NCI-H1417 (cell line): ENCODE data around the gene GPC5.
A peak's percentile ranks its signal among the peaks of the same experiment; 100 is the strongest.

ENCODE experiments used
- DNase-seq, 3 experiments: peaks; one replicate each; lab custom pipeline; 2025; lab: John Stamatoyannopoulos, UW

Gene GPC5

GRCh38 chr13:91454666-91455065 lies 56.2 kb downstream of the GPC5 start:
- no peak for DNase-seq

DNA sequence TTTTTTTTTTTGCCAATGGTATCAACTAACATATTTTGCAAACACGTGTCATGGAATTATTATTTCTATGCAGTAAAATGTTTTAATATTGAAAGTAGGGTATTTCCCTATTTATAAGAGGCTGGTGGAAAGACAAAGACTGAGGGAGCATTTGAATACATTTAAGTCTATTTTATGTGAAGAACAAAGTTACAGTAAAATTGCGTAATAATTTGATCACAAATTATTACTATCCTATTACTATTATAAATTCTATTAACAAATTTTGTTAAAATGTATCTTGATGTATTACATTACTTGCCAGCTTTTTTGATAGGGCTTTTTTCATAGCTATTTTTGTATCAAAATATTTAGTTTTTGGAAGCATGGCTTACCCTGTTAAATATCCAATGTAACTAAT lies 58.4 kb downstream of the GPC5 start:
- DNase-seq: no peak

DNA sequence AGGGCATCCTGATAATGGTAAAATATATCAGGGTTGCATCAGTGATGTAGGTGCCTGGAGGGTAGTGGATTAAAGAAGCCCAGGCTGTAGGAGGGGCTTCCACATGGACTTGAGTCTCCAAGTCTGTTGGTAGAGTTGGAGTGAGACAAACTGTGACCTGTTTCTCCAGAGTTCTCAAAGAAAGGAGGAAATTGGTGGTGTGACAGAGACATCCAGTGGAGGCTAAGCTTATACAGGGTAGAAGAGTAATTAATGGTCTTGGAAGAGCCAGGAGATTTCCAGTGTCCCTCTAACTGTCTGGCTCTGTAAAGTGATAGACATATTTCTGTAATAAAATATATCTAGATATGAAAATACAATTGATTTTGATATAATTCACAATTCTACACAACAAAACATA lies 61.1 kb downstream of the GPC5 start:
- no peak for DNase-seq

DNA sequence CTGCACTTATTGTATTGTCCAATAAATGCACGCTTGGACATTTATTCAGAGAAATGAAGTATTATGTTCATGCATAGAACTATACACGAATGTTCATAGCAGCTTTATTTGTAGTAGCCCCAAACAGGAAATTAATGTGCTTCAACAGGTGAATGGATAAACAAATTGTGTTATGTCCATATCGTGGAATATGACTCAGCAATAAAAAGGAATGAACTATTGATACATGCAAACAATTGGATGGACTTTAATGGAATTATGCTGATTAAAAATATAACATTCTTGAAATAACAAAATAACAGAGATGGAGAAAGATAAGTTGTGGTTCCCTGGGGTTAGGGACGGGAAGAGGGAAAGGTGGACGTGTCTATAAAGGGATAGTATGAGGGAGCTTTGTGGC lies 65.9 kb downstream of the GPC5 start:
- DNase-seq: no peak

DNA sequence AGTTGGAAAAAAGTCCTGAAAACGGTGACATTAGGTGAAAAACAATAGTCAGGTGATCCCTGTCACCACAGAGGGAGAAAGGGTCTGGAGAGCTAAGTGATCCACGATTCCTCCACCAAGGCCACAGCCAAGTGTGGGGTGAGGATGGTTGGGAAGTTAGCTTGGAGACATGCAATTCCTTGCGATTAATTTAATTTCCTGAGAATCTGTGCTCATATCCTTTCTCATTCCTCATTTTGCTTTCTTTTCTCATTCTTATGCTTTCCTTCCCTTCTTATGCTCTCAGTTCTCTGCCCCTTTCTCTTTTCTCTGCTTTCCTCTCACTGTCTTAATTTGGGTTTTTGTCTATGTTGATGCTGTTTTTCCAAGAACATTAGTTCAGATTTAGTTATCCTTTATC lies 68.8 kb downstream of the GPC5 start:
- DNase-seq: no peak

DNA sequence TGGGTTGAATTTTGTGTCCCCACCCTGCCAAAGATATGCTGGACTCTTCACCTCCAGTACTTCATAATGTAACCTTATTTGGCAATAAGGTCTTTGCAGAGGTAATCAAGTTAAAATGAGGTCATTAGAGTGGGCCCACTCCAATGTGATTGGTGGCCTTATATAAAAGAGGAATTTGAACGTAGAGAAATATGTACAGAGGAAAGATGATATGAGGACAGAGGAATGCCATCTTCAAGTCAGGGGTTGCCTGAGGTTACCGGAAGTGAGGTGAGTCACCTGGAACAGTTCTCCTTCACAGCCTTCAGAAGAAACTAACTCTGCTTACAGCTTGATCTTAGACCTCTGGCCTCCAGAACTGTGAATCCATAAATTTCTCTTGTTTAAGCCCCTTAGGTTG lies 69.9 kb downstream of the GPC5 start:
- DNase-seq: no peak

DNA sequence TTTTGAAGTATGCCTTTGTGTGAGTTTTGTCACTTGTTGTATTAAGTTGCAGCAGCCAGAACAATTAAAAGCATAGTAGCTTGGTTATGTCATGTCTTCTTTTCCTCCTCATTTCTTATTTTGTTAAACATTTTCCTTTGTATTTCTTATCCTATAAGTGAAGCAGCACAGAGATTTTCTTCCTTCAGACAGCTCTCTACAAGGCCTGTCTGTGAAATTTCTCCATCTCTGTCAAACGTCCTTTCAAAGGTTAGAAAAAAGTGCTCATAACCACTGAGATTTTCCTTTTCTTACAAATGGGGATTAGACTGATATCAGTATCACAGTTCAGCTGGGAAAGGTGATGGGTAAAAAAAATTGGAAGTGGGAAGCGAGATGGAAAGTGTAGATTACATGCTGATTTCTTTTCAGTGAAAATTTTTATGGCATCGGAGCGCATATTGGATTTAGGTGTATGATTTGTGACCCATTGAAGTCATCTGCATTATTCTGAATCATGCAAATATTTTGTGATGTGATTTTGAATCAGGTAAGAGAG lies 71.7 kb downstream of the GPC5 start:
- no peak for DNase-seq

DNA sequence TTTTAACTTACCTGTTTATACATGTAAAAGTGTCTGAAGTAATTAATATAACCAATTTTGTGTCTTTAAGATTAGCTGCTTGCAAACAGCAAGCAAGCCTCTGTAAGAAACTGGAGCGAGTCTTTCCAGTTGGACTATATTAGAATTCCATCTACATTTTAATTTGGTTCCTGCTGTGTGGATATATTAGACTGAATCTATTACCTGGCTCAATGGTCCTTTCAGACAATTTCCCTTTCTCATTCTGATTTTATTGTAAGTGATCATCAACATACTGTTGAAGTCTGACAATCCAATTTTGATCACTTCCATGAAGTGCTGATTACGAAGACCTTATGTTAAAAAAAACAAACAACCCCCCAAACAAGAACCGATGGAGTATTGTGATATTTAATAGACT lies 72.3 kb downstream of the GPC5 start:
- DNase-seq: no peak

DNA sequence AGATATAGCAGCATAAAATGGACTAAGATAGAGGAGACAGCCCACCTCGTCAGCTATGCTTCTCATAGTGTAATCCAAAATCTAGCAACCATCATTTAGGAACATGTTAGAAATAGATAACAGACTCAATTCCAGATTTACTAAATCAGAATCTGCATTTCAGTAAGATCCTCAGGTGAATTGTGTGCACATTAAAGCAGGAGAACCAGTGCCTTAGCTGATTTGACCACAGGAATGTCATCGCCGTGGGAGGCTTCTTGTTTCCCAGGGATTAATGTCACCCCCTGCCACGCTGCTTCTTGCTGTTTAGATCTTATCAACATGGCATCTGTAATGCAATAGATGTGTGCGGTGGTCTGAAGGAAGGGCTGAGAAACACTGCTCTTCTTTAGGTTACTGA lies 84.0 kb downstream of the GPC5 start:
- DNase-seq: no peak

DNA sequence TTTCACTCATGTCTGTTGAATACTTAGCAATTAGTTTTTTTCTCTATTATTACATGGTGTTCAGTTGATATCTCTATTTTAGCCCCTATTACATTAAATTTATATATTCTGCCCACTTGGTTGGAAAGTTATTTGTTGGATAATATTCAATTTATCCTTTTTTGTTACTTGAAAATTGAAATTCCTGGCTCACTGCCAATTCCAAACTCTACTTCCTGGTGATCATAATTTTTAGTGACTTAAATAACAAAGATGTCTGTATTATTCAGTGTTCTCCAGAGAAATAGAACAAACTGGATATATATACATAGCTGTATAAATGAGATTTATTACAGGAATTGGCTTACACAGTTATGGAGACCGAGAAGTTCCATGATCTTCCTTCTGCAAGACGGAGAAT lies 93.6 kb downstream of the GPC5 start:
- DNase-seq: no peak

DNA sequence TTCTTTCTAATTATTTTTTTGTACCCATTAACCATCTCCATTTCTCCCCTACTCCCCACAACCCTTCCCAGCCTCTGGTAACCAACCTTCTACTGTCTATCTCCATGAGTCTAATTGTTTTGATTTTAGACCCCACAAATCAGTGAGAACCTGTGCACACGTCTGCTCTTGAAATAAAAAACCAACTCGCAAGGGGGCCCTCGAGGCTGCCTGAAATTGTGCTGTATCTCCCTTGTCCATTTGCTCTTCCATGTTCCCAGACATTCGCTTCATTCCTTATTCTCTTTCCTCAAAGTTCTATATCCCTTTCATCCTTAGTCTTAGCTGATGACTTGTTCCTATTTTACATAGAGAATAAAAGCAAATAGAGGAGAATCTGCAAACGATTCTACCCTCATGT lies 95.0 kb downstream of the GPC5 start:
- DNase-seq: no peak

DNA sequence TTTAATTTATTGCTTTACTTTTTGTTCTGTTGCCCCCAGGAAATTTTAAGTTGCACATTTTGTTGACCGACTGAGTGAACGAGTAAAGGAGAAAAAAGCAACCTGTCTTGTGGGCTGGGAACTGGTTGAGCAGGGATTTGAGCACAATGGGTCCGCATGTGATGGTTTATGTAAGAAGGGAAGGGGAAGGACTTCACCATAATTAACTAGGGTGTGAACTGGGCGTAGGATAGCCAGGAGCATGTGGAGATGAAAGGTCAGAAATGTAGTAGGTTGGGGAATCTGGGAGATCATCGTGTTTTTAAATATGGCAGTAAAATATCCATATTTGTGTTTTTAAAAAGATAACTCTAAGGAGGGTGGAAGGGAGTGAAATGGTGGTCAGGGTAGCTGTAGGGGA lies 99.9 kb downstream of the GPC5 start:
- no peak for DNase-seq

GRCh38 chr13:91504216-91504615 lies 105.8 kb downstream of the GPC5 start:
- DNase-seq: no peak

GRCh38 chr13:91506759-91507158 lies 108.3 kb downstream of the GPC5 start:
- DNase-seq: no peak

DNA sequence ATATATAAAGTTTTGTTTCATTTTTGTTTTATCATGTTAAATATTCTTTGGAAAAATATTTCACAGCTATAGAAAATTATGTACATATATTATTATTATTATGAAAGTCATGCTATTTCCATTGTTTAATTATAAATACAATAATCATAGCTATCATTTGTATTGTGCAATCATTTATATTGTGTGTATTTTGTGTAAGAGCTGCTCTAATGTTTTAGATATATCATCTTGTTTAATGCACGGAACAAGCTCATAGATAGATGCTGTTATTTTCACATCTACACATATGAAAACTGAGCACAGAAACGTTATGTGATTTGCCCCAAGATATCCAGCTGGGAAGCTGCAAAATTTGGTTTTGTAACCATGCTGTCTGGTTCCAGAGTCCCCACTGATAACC lies 111.6 kb downstream of the GPC5 start:
- DNase-seq: no peak

GRCh38 chr13:91513790-91514189 lies 115.4 kb downstream of the GPC5 start:
- no peak for DNase-seq

DNA sequence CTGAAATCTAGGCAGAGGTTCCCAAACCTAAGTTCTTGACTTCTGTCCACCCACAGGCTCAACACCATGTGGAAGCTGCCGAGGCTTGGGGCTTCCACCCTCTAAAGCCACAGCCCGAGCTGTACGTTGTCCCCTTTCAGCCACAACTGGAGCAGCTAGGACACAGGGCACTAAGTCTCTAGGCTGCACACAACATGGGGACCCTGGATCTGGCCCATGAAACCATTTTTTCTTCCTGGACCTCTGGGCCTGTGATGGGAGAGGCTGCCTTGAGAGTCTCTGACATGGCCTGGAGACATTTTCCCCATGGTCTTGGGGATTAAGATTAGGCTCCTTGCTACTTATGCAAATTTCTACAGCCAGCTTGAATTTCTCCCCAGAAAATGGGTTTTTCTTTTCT lies 118.4 kb downstream of the GPC5 start:
- no peak for DNase-seq

- peak; percentile 26 to 86 (median 63) for DNase-seq
Observed at GRCh38 chr13:91520952-91521351, 122.5 kb downstream of the GPC5 start.

DNA sequence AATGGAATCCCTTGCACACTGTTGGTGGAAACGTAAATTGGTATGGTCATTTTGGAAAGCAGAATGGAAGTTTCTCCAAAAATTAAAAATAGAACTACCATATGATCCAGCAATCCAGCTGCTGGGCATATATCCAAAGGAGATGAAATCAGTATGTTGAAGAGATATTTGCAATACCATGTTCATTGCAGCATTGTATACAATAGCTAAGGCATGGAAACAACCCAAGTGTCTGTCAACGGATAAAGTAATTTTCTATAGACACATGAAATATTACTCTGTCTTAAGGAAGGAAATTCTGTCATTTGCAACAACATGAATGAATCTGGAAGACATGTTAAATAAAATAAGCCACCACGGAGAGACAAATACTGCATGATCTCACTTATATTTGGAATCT lies 124.7 kb downstream of the GPC5 start:
- DNase-seq: no peak

DNA sequence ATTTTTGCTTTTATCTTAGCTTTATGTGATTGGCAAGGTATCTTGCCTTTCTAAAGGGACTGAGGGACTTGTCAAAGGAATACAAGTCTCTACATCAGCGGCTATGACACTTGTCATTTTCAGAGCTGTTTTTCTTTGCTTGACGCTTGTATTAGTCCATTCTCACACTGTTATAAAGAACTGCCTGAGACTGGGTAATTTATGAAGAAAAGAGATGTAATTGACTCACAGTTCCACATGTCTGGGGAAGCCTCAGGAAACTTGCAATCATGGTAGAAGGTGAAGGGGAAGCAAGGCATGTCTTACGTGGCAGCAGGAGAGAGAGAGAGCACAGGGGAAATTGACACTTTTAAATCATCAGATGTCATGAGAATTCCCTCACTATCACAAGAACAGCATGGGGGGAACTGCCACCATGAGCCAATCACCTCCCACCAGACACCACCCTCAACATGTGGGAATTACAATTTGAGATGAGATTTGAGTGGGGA lies 128.2 kb downstream of the GPC5 start:
- no peak for DNase-seq

DNA sequence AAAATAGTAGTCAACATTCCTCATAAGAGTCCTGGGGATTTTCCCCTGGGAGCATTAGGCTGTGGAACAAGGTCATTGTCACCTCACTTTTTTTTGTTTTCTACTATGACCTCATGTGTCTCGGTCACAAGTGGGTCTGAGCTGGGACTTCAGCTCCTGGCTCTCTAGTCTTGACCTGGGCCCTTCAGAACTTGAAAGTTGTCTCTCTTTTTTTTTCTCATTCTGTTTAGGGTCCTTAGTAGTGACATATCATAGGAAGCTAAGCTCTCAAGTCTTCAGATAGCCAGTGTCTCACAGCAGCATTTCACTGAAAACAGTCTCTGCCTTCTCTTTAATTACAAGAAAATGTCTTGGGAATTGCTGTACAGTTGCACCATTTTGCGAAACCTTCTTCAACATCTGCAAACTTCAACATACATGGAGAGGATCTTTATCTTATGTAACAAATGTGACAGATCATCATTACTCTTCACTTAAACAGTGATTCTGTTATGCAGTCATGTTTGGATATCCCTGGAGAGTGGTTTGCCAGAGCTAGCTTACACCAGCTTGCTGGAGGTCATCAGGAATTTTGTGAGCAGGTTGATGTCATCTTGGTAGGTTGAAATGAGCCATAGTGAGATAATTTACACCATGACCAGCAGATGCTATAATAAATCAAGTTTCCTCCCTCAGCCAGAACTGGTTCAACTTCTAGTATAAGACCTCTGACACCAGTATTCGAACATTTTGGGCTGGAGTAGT lies 131.5 kb downstream of the GPC5 start:
- DNase-seq: no peak

- DNase-seq: no peak
Observed at GRCh38 chr13:91531646-91532045, 133.2 kb downstream of the GPC5 start.

- DNase-seq: no peak
Observed at GRCh38 chr13:91533354-91533753, 134.9 kb downstream of the GPC5 start.

DNA sequence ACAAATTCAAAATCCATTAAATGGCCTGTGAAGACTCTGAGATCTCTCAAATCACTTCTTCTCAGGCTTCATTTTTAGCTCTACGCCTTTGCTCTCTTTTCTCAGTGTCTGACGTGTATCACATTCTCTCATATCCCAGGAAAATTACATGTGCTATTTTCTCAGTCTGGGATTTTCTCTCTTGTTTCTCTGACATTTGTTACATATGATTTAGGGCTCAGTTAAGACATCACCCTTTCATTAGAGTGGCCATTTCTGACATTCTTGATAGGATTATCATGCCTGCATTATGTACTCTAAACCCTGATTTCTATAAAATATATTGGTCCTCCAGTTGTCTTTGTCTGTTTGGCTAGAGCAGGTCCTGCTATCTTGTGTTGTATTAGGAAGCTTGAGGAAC lies 136.6 kb downstream of the GPC5 start:
- DNase-seq: no peak
